Activated T-cell treated with anti-CD3 and anti-CD28 coated beads for 1 hour (primary cell): ENCODE results near the gene PPP1R14C.

Experiments
- DNase-seq: peaks from one replicate; pipeline ENCODE4 v3.0.0-alpha.2; 2020; ENCODE audit warnings: low read depth

The PPP1R14C gene

DNA sequence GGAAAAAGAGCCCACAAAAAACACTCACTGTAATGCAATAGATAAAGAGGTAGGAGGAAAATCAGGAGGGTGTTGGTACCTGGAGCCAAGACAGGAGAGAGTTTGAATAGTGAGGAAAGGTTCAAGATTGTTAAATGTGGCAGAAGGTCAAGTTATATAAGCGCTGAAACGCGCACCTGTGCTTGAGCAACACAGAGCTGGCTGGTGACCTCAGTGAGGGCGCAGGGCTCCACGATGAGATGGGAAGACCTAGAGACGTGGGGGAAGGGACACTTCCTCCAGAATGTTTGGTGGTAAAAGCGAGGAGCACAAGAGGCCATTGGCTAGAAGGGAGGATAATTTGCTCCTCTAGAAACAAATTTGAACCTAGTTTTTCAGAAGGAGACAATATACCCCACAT lies 4.2 kb upstream of the PPP1R14C start:
- DNase-seq: no peak

DNA sequence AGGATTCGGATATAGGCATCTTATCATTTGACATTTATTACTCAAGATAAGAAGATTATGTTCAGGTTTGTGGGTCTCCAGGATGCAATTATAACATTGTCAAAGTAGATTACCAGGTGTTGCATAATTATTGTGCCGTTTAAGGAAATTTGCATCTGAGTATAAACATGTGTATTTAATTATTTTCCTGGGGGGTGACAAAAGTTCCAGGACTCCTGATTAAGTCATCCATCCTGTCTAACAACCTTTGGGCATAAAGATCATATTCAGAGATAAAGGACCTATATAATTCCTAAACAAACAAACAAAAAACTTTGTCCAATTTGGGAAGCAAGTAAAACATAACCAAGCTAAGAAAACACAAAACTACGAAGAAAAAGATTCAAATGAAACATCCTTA lies 3.3 kb upstream of the PPP1R14C start:
- DNase-seq: no peak

GRCh38 chr6:150140236-150140969 lies 2.4 kb upstream of the PPP1R14C start:
- DNase-seq: no peak

DNA sequence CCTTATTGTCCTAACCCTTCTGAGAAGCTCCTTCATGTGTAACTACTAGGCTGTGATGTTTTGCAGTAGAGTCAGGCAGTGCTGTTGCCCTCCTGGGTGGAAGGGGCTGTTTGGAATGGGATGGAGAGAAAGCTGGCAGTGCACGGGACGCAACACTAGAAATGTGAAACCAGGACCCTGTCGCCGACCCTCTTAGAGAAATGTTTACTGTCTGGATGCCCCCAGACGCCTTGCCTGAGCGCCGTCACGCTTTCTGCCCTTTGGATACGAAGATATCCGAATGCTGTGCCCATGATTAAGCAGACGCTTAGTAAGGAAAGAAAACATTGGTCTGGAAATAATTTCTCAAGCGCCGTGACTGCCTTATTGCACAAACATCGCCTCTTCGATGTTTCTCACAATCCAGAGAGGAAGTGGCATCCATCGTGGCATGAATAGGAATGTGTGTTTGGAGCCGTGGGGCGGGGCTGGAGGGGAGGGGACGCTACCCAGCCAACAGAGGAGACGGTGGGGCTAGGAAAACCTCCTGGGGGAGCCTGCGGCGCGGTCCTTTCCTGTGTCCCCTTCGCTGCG lies 661 bp upstream of the PPP1R14C start:
- DNase-seq: no peak

DNA sequence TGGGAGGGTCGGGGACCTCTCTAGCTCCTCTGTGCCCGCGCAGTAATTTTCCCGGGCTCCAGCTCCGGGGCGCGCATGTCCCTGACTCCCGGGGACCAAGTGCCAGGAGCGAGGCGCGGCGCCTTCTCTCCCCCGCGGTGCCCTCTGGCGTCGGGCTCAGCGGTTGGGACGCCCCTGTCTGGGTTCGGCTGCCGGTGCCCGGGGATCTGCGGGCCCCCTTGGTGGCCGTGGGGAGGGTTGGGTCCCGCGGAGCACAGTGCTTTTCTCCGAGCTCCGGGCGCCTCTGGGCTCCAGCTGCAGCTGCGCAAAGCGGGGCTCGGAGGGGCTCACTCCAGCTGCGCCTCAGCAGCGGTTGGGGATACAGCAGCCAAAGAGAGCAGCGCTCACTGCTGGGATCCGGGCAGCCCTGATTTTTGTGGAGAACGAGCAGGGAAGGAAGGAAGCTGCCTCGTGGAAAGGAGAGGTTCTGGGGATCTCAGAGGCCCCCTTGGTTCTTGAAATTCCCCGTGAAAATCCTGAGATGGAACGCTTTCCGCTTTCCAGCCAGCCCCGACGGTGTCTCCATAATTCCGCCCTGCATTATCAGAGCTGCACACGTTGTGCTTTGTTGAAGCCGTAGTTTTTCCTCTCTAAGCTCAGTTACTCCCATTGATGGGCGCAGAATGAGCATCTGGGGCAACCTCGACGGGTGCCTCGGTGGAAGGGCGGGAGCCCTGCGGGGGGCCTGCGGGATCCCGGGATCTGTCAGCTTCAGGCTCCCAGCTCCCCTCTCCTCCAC lies 861 bp downstream of the PPP1R14C start:
- DNase-seq: no peak

GRCh38 chr6:150144294-150144868 lies 1.5 kb downstream of the PPP1R14C start:
- DNase-seq: no peak

DNA sequence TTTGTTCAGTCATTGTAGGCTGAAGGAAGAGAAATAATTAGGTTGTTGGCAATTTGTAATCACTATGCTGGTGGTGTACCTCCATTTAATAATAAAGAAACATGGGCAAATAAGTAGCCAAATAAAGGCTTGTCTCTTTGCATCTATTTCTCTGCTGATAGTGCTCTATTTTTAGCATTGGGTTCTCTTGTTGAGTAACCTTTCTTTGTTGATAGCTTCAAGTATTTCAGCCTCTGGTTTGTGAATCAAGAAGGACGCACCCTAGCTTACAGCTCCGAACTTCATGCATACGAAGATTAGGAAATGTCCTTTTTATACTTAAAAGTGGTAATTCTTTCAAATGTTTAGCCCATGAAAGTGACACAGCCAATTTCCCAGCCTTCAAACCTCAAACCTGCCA lies 2.6 kb downstream of the PPP1R14C start:
- no peak for DNase-seq

- no peak for DNase-seq
Measured at GRCh38 chr6:150145830-150146229, 3.0 kb downstream of the PPP1R14C start.

DNA sequence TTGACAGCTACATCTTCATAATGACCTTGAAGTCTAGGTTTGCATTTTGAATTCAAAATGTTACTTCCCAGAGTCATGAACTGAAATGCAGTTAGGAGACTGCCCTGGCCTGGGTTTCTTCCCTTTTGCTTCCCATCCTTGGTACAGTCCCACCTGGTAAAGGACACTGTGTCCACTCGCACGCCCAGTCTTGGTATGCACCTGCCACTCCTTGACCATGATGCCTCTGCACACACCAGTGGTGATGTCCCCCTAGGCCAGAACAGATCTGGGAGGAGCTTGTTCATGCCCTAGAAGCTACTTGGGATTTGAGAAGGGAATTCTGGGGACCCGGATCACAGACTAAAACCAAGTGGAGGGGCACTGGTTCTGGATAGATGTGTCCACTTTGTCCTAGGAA lies 3.6 kb downstream of the PPP1R14C start:
- DNase-seq: no peak

DNA sequence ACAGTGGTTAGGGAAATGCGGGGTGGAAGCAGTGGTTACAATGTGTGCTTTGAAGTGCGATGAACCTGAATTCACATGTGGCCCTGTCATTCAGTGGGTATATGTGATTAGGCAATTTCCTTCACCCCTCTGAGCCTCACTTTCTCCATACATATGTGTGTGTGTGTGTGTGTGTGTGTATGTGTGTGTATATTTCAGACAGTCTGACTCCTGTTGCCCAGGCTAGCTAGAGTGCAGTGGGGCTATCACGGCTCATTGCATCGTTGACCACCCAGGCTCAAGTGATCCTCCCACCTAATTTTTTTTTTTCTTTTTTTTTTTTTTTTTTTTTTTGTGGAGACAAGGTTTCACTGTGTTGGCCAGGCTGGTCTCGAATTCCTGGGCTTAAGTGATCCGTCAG lies 6.3 kb downstream of the PPP1R14C start:
- DNase-seq: no peak

DNA sequence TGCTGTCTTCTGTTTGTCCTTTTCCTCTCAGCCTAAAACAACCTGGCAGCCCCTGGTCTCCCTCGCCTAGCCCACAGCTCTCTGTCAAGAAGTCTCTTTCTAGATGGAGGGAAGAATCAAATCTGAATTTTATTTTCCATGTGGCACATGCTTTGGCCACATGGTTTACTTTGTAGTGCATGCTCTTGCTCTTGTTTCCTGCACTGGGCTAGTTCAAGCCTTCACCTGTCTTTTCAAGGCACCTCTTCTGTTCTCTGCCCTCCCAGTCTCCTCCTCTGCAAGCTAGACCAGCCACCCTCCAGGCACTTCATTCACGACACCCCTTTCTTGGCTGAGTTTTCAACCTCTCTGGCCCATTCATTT lies 7.6 kb downstream of the PPP1R14C start:
- no peak for DNase-seq

GRCh38 chr6:150150821-150151646 lies 8.2 kb downstream of the PPP1R14C start:
- DNase-seq: no peak

GRCh38 chr6:150152891-150153876 lies 10.3 kb downstream of the PPP1R14C start:
- DNase-seq: no peak

- DNase-seq: no peak
Measured at GRCh38 chr6:150153905-150154492, 11.2 kb downstream of the PPP1R14C start.

DNA sequence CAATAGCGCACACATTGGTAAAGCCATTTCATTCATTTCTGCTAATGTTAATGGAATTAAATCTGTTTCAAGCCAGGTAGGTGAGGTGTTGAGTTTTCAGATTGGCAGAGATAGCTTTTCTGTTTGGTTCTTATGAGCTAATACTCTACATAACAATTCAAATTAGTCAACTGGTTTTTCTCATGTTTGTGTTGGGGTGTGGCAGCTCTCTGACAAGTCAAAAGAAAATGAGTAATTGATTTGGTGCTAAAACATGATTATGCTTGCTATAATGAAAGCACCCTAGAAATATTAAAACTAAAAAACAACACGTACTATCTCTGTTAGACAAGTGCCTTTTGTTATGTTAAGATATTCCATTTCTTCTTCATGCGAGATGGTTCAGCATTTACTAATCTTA lies 13.6 kb downstream of the PPP1R14C start:
- no peak for DNase-seq

DNA sequence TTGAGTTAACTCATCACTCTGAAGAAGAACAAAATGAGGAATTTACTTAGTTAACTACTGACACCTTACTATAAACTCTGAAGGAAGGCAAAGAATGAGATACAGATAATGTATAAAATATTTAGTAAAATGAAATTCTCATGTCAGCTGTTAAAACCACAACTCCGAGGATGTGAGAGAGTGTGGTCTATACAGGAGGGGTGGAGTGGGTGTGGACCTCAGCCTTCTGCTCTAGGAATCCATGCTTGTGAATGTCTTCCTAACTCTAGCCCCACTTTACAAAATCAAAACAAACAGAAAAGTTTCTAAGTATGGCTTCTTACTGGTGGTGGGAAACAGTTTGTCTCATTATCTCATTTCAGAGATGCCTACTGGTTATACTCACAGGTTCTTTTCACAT lies 14.2 kb downstream of the PPP1R14C start:
- DNase-seq: no peak

- DNase-seq: no peak
Measured at GRCh38 chr6:150159757-150160156, 16.9 kb downstream of the PPP1R14C start.

DNA sequence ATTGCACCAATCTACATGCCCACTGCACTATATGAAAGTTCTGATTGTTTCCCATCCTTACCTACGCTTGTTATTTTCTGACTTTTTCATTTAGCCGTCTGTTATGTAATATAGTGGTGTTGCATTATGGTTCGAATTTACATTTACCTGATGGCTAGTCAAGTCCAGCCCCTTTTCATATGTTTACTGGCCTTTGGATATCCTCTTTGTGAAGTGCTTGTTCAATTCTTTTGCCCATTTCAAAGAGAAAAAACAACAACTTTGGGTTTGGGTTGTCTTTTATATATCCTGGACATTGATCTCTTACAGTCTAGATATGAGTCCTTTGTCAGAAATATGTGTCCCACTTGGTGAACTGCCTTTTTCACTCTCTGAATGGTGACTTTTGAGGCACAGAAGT lies 21.1 kb downstream of the PPP1R14C start:
- no peak for DNase-seq

- no peak for DNase-seq
Measured at GRCh38 chr6:150165020-150165702, 22.3 kb downstream of the PPP1R14C start.

- no peak for DNase-seq
Measured at GRCh38 chr6:150167479-150167873, 24.6 kb downstream of the PPP1R14C start.
